Bone marrow (tissue), 2 donors: ENCODE data around the gene CTBS.
"Not testable (repeated sequence)": the region's sequence is repeated elsewhere in the genome, so short reads cannot be mapped to it uniquely, and the experiment has no call there.

ENCODE experiments used
- DNase-seq, 2 donors: peaks; one replicate each; lab custom pipeline; 2025; lab: John Stamatoyannopoulos, UW

Gene CTBS

GRCh38 chr1:84584126-84584525 is 9.9 kb upstream of the CTBS start:
- no peak for DNase-seq

GRCh38 chr1:84583648-84584047 is 9.4 kb upstream of the CTBS start:
- no peak for DNase-seq

GRCh38 chr1:84582802-84583587 is 8.8 kb upstream of the CTBS start:
- DNase-seq = no peak

- DNase-seq = no peak
These were observed 7.4 kb upstream of the CTBS start for GRCh38 chr1:84581648-84582047.

- no peak for DNase-seq
These were observed 696 bp upstream of the CTBS start for GRCh38 chr1:84574936-84575335.

- DNase-seq = no peak
These were observed 716 bp downstream of the CTBS start for GRCh38 chr1:84573481-84573966.

- DNase-seq = no peak
These were observed 3.1 kb downstream of the CTBS start for GRCh38 chr1:84571150-84571535.

- no peak for DNase-seq
These were observed 3.6 kb downstream of the CTBS start for GRCh38 chr1:84570436-84571149.

- no peak for DNase-seq
These were observed 5.0 kb downstream of the CTBS start for GRCh38 chr1:84569216-84569615.

- no peak for DNase-seq
These were observed 23.4 kb downstream of the CTBS start for GRCh38 chr1:84550826-84551225.

- no peak for DNase-seq
These were observed 32.6 kb downstream of the CTBS start for GRCh38 chr1:84541679-84542078.

- DNase-seq = no peak
These were observed 33.5 kb downstream of the CTBS start for GRCh38 chr1:84540759-84541158.

GRCh38 chr1:84539972-84540371 is 34.3 kb downstream of the CTBS start:
- no peak for DNase-seq

- DNase-seq = no peak
These were observed 35.6 kb downstream of the CTBS start for GRCh38 chr1:84538599-84538998.

GRCh38 chr1:84525779-84526178 is 48.5 kb downstream of the CTBS start:
- no peak for DNase-seq

- no peak for DNase-seq
These were observed 49.6 kb downstream of the CTBS start for GRCh38 chr1:84524590-84524989.

- DNase-seq = no peak
These were observed 63.6 kb downstream of the CTBS start for GRCh38 chr1:84510668-84511067.

GRCh38 chr1:84510165-84510564 is 64.1 kb downstream of the CTBS start:
- DNase-seq = no peak

- DNase-seq = no peak
These were observed 65.2 kb downstream of the CTBS start for GRCh38 chr1:84509029-84509428.

GRCh38 chr1:84508510-84508909 is 65.7 kb downstream of the CTBS start:
- DNase-seq = no peak

GRCh38 chr1:84507887-84508286 is 66.4 kb downstream of the CTBS start:
- DNase-seq = not testable (repeated sequence)

- DNase-seq = peak in 1 of 2 donors; percentile 64
These were observed 67.3 kb downstream of the CTBS start for GRCh38 chr1:84506729-84507453.
